PC-3 (cell line): ENCODE measurements around the gene MANSC4. TPM values are rescaled to one million over a fixed set of nuclear protein-coding genes. Genes with fewer than 3 reads are reported as not detected.

Experiments
- total RNA-seq: library from RNA; depleted of rRNA; stranded (reverse); fragments of >200 nt; gene quantifications from 2 replicates; pipeline ENCODE4 v1.2.3, GENCODE V29; 2014; rRNA removed

Gene MANSC4
- total RNA-seq, 1 experiment from 2014 or later: 1.9 TPM

Other genes with a start within 250 kb of the MANSC4 start
- 1.6 and 2.4 TPM in 2 replicates for gene REP15, start 83.8 kb downstream of the MANSC4 start, total RNA-seq
- gene MRPS35, start 69.4 kb downstream of the MANSC4 start, total RNA-seq: 82.5 and 117 TPM in 2 replicates
- 74.2 and 82.6 TPM in 2 replicates for gene KLHL42, start within 50 bp of the MANSC4 start, total RNA-seq
- gene PTHLH, start 192.5 kb upstream of the MANSC4 start, total RNA-seq: 383 and 414 TPM in 2 replicates